Transverse colon (tissue), 4 donors: ENCODE results near the gene KMT2C.

Experiments
- CTCF ChIP-seq, 5 experiments: fragments of 200-600 bp in 3 of 5; fragments of 450-650 bp in 2 of 5; sonication (generic) in 3 of 5; IDR thresholded peaks; 1 replicate in 2 of 5; 2 replicates in 3 of 5; pipeline ENCODE4 v1.5.1; 2016 to 2017; ENCODE audit warnings: antibody characterized with exemption in 5 of 5, inconsistent platforms in 3 of 5, mild to moderate bottlenecking in 2 of 5, moderate library complexity in 1 of 5
- EP300 ChIP-seq: sonication (generic); formaldehyde crosslinking; IDR thresholded peaks from one replicate; pipeline ENCODE4 v1.6.1; 2017; ENCODE audit warnings: antibody characterized with exemption, low read depth
- POLR2A ChIP-seq: fragments of 450-650 bp; IDR thresholded peaks from one replicate; pipeline ENCODE4 v1.6.1; 2016; ENCODE audit warnings: antibody characterized with exemption, mild to moderate bottlenecking, moderate library complexity
- POLR2AphosphoS5 ChIP-seq, 3 donors: sonication (generic); formaldehyde crosslinking; IDR thresholded peaks; one replicate each; pipeline ENCODE4 v1.6.1; 2016; ENCODE audit warnings: antibody characterized with exemption in 3 of 3

- TF ChIP-seq POLR2AphosphoS5 (IDR thresholded peaks at IDR 0.05) (no peak), CTCF (IDR thresholded peaks at IDR 0.05) (no peak), EP300 (no peak), POLR2A (no peak)
Observed at GRCh38 chr7:152176797-152177196, 259.0 kb downstream of the KMT2C start.
